ENCODE measurements around the gene FUBP3.
"Not testable (repeated sequence)": the region's sequence is repeated elsewhere in the genome, so short reads cannot be mapped to it uniquely, and the experiment has no call there.

Gene FUBP3

DNA sequence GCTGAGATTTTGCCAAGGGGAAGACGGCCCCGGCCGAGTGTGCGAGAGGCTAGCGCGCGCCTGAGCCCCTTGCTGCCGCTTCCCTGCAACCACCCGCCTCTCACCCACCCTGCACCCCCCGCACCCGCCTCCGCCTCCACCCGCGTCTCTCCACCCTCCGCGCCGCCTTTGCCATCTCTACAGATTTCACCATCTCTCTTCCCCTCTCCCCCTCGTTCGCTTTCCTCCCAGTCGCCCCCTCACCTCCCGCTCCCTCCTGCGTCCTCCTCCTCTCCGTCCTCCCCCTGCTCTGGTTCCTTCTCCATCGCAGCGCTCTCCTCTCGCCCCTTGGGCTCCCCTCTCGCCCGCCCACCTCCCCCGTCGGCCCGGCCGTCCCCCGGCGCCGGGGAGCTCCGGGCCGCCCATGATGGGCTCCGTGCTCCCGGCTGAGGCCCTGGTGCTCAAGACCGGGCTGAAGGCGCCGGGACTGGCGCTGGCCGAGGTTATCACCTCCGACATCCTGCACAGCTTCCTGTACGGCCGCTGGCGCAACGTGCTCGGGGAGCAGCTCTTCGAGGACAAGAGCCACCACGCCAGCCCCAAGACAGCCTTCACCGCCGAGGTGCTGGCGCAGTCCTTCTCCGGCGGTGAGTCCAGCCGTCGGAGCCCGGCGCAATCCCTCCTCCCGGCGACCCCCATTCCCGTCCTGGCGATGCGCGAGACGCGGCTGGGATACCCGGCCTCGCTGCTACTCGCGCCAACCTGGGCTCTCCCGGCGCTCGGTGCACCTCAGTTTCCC lies 85.1 kb downstream of the FUBP3 start, which contains the start of gene PRDM12:
Gene PRDM12, plus strand, starts transcription at position 344 of the 778 bp plus-strand sequence. Its CDS starts 60 bp downstream, at position 404.
- DNase-seq, result no peak

DNA sequence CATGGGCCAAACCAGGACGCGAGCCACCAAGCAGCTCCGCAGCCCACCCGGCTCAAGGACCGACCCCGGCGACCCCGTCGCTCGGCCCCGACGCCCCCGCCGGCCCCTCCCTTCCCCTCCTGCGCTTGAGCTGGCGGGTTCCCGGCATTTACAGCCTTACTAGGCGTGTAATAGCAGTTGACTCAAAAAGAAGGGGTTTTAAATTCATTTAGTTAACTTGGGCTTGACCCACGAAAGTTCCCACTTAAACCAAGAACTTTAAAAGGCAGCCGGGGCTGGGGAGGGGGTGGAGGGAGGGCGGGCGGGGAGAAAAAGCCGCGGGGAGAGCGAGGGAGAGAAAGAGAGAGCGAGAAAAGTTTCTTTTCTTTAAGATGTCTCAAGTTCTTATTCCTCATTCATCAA lies 85.7 kb downstream of the FUBP3 start:
- DNase-seq, result no peak

DNA sequence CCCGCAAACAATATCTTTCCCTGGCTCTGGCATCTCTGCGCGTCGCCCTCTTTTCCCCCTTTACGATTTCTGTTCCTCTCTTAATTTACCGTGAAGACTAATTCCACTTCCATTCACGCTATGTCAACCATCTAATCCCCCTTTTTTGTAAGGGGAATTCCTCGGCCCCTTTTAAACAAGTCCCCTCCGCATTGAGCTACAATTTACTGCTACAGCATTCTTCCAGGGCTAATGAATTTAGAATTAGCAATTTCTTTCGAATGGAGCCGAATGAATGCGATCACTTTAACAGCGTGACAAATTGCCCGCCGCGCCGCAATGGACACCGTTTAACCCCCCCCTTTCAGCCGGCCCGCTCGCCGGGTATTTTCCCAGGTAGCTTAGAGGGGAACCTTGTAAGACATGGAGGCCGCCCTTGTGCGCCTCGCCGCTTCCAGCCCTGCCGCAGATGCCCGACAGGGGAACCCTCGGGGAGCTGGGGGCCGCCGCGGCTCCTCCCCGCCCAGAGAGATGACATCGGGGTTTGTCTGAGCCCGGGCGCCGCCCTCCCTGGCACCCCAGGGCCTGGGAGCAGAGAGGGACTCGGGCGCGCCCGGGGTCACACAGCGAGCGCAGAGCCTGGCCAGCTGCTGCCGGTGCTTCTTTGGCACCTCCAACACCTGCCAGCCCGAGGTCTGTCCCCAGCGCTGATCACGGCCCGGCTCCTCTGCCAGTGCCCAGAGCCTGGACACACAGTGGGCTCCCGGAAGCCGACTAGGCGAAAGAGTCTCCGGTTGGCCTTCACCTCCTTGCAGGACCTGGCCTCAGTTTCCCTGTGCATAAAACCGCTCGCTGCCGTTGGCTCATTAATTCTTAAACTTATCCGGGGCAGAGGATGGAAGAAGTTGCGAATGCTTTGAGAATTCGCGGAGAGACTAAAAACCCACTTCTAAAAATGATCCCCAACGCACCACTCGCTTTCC lies 86.3 kb downstream of the FUBP3 start:
- no peak for DNase-seq

GRCh38 chr9:130666393-130667119 lies 87.2 kb downstream of the FUBP3 start:
- DNase-seq, result peak; percentile 38

DNA sequence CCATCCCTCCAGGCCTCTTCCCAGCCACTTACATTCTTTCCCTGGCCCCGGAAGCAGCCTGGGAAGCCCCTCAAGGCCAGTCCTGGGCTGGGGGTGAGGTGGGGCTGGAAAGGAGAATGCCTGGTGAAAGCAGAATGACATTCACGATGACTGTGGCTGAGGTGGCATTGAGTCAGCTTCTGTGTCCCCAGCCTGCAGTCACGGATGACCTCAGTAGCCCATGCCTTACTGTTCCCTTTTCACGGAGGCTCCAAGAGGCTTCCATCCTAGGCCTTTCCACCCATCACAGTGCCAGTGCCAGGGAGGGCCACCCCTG lies 87.7 kb downstream of the FUBP3 start:
- peak; percentile 79 for DNase-seq

- no peak for DNase-seq
Observed at GRCh38 chr9:130668196-130668595, 88.8 kb downstream of the FUBP3 start.

DNA sequence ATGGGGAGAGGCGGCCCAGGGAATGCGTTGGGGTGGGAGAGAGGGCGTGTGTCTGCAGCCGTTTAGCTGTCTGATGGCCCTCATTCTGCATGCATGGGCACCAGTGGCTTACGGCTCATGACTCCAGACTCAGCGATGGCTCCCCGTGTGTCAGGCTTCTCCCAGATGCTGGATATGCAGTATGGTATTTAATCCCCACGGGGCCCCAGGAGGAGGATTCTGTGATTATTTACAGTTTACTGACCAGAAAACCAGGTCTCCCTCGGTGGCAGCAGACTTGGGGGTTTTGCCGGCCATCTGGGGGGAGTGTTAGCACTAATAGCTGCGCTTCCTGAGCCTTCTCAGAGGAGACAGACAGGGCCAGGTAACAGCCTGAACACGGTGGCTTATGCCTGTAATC lies 89.3 kb downstream of the FUBP3 start:
- no peak for DNase-seq

- DNase-seq, result no peak
Observed at GRCh38 chr9:130669965-130670364, 90.6 kb downstream of the FUBP3 start.

- no peak for DNase-seq
Observed at GRCh38 chr9:130670644-130671043, 91.3 kb downstream of the FUBP3 start.

GRCh38 chr9:130672466-130672865 lies 93.1 kb downstream of the FUBP3 start:
- DNase-seq, result no peak

GRCh38 chr9:130672933-130673615 lies 93.7 kb downstream of the FUBP3 start:
- DNase-seq, result no peak

- no peak for DNase-seq
Observed at GRCh38 chr9:130675396-130675795, 96.0 kb downstream of the FUBP3 start.

DNA sequence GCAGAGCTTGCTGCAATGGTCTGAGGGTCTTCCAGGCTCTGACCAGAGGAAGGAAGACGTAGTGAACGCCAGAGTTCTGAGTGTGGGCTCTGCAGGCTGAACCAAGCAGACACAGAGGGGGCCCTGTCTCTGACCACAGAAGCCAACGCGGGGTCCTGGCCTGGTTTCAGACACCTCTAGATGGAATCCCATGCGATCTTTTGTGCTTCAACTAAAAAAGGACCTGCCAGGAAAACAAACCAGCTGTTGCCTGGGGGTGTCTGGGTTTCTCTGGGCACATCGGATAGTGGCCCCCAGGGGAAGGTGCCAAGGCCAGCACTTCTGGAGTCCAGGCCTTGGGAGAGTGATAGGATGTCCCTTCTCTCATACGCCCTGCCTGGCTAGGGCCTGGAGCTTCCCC lies 97.9 kb downstream of the FUBP3 start:
- no peak for DNase-seq

GRCh38 chr9:130680836-130681768 lies 101.7 kb downstream of the FUBP3 start:
- peak; percentile 97 for DNase-seq

DNA sequence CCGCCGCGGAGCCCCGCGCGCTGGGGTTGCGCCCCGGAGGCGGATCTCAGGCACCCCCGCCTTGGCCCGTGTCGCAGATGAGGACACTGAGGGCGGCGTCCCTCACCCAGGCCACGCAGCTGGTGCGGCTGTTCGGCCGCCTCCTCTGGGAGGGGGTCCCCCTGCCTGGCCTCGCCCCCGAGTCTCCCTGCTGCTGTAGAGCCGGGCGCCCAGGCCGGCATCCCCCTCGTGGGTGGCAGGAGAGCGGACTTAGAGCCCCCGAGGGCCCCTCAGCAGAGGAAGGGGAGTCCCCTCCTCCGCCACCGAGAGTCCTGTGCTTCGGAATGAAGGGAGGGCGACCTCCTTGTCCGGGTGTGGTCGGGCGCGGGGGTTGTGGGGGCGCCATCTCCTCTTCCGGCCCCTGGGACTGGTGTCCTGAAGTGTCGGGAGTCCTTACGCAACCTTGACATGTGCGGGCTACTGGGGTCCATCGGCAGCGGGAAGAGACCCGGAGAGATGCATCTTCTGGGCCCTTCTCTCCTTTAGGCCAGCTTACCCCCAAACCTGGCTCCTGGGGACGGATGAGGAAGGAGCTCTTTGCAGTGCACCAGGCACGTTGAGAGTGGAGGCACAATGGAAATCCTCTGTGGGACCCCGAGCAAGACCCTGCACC lies 102.5 kb downstream of the FUBP3 start:
- peak; percentile 45 for DNase-seq

GRCh38 chr9:130682421-130683121 lies 103.2 kb downstream of the FUBP3 start:
- peak; percentile 92 for DNase-seq

- DNase-seq, result no peak
Observed at GRCh38 chr9:130685104-130685503, 105.7 kb downstream of the FUBP3 start.

GRCh38 chr9:130685945-130686344 lies 106.6 kb downstream of the FUBP3 start:
- DNase-seq, result not testable (repeated sequence)

- DNase-seq, result no peak
Observed at GRCh38 chr9:130687615-130688014, 108.2 kb downstream of the FUBP3 start.

Measured in 8988T (cell line).